ENCODE results near the gene CSTA.

CSTA gene

DNA sequence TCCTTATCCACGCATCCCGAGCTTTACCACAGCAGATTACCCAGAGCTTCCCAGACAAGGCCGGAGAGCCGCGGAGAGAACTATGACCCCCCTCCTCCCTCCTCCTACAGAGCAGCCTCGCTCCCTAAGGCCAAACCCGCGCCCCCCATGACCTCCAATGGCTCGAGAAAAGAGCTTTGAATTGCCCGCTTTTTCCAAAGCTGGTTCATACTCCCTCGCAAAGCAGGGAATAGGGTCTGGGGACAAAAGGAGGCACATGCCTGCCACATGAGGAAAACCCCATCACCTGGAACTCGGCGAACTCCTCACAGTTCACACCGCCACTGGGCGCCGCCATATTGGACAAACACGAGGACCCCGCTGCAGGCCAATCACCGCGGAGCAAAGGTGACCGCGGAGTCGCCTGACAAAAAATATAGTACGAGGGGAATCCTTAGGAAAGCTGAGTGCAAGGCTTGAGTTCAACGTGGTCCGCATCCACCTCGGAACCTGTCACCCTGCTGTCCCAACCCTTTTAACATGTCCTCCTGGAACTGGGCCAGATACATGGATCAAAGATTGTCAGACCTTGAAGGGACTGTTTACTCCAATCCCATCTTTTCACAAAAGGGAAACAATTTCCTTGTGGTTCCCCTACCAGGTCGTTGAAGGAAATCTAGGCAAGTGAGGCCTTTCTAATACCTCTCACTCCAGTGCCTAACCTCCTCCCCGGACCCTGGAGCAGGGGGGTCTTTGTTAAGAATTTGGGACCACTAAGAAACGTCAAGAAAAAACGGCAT, 58.0 kb downstream of the CSTA start, which contains the start of gene MIX23:
MIX23 (minus strand) TSS at position 344 of the 779 bp plus-strand sequence; CDS start at position 337, 7 bp downstream.
- DNase-seq, result peak; percentile 92

DNA sequence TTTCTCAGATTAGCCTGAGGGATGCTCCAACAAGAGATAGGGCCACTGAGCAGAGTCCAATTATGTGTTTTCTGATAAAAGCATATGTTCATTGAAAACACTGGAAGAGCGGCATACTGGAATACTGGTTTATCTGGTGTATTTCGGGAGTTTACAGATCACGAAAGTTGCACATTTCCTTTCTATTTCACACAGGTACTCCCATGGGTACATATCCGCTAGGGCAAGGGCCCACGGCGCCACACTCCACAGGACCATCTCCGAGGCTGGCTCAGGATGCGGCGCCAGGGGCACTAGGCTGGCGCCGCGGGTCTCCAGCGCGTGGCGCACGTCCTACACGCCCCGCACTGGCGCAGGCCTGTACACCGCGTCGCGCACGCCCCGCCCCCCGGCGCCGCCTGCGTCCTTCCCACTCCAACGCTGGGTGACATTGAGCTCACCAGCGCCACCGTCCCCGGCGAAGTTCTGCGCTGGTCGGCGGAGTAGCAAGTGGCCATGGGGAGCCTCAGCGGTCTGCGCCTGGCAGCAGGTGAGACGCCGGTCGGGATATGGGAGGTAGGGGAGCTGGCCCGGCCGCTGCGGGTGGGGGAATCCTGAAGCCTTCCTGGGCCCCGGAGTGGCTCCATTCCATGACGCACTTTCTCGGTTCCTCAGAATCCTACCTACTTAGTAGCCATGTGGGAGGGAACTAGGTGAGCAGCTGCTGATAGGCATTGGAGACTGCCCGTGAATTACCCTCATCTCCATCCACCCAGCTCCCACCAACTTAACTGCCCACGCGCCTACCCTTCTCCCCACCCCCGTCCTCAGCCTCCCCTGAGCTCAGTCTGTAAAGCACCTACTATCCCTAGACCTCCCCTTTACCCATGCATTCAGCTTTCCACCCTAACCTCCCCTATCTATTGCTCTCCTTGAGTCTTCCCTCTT, 59.0 kb downstream of the CSTA start, which contains the start of gene FAM162A:
FAM162A (plus strand) TSS at position 412 of the 927 bp plus-strand sequence; CDS start at position 496, 84 bp downstream.
- DNase-seq, result peak; percentile 94

DNA sequence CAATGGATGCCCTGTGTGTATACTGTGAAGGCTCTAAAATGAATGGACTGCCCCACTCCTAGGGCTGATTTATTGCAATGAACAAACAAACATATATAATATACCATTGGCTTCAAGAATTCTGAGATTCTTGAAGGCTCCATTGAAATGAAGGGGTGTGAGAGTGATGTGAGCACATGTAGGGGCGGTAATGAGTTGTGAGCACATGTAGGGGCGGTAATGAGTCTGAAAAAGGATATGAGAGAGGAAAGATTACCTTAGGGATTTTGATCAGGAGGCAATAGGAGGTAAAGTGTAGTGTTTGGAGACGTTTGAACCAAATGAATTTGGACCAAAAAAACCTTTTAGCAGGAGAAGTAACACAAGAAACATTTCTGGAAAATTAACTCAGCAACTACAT, 62.7 kb downstream of the CSTA start:
- DNase-seq, result no peak

DNA sequence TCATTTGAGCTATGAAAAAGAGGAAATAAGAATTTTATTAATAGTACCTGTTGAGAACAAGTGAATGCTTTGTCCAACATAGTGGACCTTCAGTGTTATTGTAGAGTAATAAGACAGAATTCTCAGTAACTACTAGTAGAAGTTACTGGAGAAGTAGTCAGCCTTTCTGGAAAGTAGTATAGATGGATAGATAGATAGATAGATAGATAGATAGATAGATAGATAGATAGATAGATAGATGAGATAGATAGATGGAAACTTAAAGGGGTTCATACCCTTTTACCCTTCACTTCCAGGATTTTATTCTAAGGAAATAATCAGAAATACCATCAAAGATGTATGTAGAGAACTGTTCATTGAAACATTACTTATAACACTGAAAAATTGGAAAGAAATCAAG, 64.1 kb downstream of the CSTA start:
- DNase-seq, result no peak

DNA sequence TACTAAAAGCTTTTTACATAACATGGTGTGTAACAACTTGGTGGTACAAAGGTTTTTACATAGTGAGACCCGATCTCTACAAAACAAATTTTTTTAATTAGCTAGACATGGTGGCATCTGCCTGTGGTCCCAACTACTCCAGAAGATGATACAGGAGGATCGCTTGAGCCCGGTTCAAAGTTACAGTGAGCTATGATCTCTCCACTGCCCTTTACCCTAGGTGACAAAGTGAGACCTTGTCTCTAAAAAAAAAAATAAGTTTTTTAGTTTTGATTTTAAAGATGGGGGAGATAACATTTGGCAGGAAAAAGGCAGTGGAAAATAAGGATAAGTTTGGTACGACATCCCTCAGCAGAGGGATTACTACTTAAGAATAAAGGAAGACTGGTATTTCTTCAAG, 64.8 kb downstream of the CSTA start:
- no peak for DNase-seq

DNA sequence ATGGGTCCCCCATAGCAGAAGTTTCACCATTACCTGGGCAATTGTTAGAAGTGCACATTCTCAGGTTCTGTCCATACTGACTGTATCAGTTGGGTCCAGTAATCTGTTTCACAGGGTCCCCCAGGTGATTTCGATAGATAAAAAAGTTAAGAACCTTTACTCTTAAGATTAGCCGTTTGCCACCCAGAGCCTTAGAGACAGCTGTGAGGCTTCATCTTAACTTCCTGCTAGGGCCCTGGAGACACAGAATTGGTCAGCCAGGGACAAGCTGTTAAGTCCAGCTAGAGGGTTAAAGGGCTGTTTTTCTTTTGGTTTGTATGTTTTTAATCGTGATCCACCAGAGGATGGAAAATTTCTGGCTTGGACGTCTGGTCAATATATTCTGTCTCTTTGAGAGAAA, 65.6 kb downstream of the CSTA start:
- peak; percentile 61 for DNase-seq

All from hematopoietic multipotent progenitor cell treated with erythropoietin and hydrocortisone succinate and interleukin-3 and kit ligand, for 8 days (in vitro differentiated cells).